BJ (cell line): ENCODE measurements around the gene NR1H3. TPM values are rescaled to one million over a fixed set of nuclear protein-coding genes. Genes with fewer than 3 reads are reported as not detected.

ENCODE experiments used
- CTCF ChIA-PET: fragments of 350-600 bp; formaldehyde crosslinking; extraction: SDS; loops from one replicate; lab custom pipeline; 2021; ENCODE audit warnings: antibody characterized with exemption, inconsistent platforms; lab: Yijun Ruan, JAX
- POLR2A ChIA-PET: fragments of 300-600 bp; sonication (Branson Sonifier 250); formaldehyde crosslinking; extraction: SDS; loops from one replicate; lab custom pipeline; 2021; ENCODE audit warnings: antibody characterized with exemption; lab: Charles Lee
- DNase-seq: peaks from one replicate; pipeline ENCODE4 v3.0.0-alpha.2; 2011; ENCODE audit warnings: low read depth
- H3K27me3 ChIP-seq: 2 replicates; pipeline ENCODE4 v1.6.0; 2011; ENCODE audit warnings: low read length; ENCODE audit not compliant: control insufficient read depth, insufficient read depth
- H3K36me3 ChIP-seq: 2 replicates; pipeline ENCODE4 v1.5.1; 2011; ENCODE audit warnings: low read length; ENCODE audit not compliant: control insufficient read depth, insufficient read depth
- H3K4me3 ChIP-seq: 2 replicates; pipeline ENCODE4 v1.5.1; 2011; ENCODE audit warnings: low read depth, mild to moderate bottlenecking, control low read depth, low read length
- CTCF ChIP-seq: IDR thresholded peaks from 2 replicates; pipeline ENCODE4 v1.5.1; 2011; ENCODE audit warnings: low read depth, mild to moderate bottlenecking, control low read depth, inconsistent platforms, low read length, moderate library complexity; ENCODE audit not compliant: insufficient read depth
- polyA plus RNA-seq: library from polyadenylated mRNA; depleted of rRNA; stranded (reverse); fragments of >200 nt; gene quantifications from 2 replicates; pipeline ENCODE4 v1.2.3, GENCODE V29; 2011

Gene NR1H3
- polyA plus RNA-seq, 1 experiment, result 25.9 TPM

- CTCF ChIA-PET, result interaction anchor here (5.8 kb wide), 1 partner anchor 82 kb away, joined by 55 read pairs; the partner anchor contains the start of gene ARFGAP2
- Histone ChIP-seq H3K27me3 (no peaks in the 10 kb centered on the region), H3K4me3 (no peak overlapping the region), H3K36me3 (no peaks in the 10 kb centered on the region)
- POLR2A ChIA-PET, result no interaction called here
- DNase-seq, result no peak
- no peak for TF ChIP-seq CTCF
Observed at GRCh38 chr11:47261291-47261800, 3.5 kb downstream of the NR1H3 start.

GRCh38 chr11:47264119-47264518 lies 6.3 kb downstream of the NR1H3 start:
- H3K27me3 ChIP-seq, result no peaks in the 10 kb centered on the region
- CTCF ChIA-PET, result interaction anchor here (0.7 to 2.6 kb wide), 5 partner anchors 9 to 402 kb away, joined by 3 to 13 read pairs (median 4); no protein-coding TSS in a partner anchor
- TF ChIP-seq CTCF, result no peak
- POLR2A ChIA-PET, result no interaction called here
- H3K36me3 ChIP-seq, result no peaks in the 10 kb centered on the region
- no peak for DNase-seq
- H3K4me3 ChIP-seq, result no peak overlapping the region

GRCh38 chr11:47264521-47264920 lies 6.7 kb downstream of the NR1H3 start:
- no peaks in the 10 kb centered on the region for H3K27me3 ChIP-seq
- H3K36me3 ChIP-seq, result no peaks in the 10 kb centered on the region
- POLR2A ChIA-PET, result interaction anchor here (0.6 kb wide), 1 partner anchor 100 kb away, joined by 3 read pairs; no protein-coding TSS in a partner anchor
- CTCF ChIA-PET, result interaction anchor here (0.7 to 2.6 kb wide), 5 partner anchors 10 to 403 kb away, joined by 3 to 13 read pairs (median 3); no protein-coding TSS in a partner anchor
- no peak for TF ChIP-seq CTCF
- H3K4me3 ChIP-seq, result no peak overlapping the region
- no peak for DNase-seq

GRCh38 chr11:47267876-47268275 lies 10.1 kb downstream of the NR1H3 start:
- DNase-seq, result no peak
- no peak for TF ChIP-seq CTCF
- Histone ChIP-seq H3K4me3 (no peak overlapping the region), H3K36me3 (no peaks in the 10 kb centered on the region), H3K27me3 (no peaks in the 10 kb centered on the region)
- POLR2A ChIA-PET, result interaction anchor here (0.7 kb wide), 1 partner anchor 19 kb away, joined by 5 read pairs; the partner anchor contains the start of gene ACP2
- CTCF ChIA-PET, result interaction anchor here (2.1 kb wide), 1 partner anchor 10 kb away, joined by 7 read pairs; the partner anchor contains the start of gene NR1H3

- no peak for TF ChIP-seq CTCF
- Histone ChIP-seq H3K4me3 (no peak overlapping the region), H3K27me3 (no peaks in the 10 kb centered on the region), H3K36me3 (no peaks in the 10 kb centered on the region)
- CTCF ChIA-PET, result no interaction called here
- POLR2A ChIA-PET, result no interaction called here
- no peak for DNase-seq
Observed at GRCh38 chr11:47268448-47269001, 10.7 kb downstream of the NR1H3 start.
